Measurements from ENCODE around the gene MYL3.
"Not testable (repeated sequence)": the region's sequence is repeated elsewhere in the genome, so short reads cannot be mapped to it uniquely, and the experiment has no call there.

Gene MYL3

DNA sequence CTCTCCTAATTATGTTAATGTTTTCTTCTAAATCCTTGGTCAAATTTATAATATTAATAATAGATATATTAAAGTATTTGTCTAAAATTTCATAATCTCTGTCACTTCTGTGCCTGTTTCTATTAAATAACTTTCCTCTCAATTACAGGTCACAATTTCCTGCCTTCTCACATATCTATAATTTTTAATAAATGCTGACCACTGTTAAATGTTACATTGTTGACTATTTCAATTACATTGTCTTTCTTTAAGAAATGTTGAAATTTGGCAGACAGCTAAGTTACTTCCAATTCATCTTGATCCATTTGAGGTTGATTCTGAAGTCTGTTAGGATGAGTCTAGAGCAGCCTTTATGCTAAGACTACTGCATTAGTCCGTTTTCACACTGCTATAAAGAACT lies 41.7 kb downstream of the MYL3 start:
- DNase-seq, result no peak

DNA sequence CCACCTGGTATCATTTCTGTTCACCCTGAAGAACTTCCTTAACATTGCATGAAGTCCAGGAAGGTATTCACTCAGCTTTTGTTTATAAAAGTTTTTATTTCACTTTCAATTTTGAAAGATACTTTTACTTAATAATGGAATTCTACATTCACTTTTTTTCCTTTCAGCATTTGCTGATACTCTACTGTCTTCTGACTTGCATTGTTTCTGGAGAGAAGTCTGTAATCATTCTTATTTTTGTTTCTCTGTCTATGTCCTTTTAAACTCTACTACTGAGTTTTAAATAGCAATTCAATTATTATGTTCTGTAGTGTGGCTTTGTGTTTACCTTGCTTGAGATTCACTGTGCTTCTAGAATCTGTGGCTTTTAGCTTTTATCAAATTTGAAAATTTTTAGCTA lies 42.4 kb downstream of the MYL3 start:
- DNase-seq, result no peak

DNA sequence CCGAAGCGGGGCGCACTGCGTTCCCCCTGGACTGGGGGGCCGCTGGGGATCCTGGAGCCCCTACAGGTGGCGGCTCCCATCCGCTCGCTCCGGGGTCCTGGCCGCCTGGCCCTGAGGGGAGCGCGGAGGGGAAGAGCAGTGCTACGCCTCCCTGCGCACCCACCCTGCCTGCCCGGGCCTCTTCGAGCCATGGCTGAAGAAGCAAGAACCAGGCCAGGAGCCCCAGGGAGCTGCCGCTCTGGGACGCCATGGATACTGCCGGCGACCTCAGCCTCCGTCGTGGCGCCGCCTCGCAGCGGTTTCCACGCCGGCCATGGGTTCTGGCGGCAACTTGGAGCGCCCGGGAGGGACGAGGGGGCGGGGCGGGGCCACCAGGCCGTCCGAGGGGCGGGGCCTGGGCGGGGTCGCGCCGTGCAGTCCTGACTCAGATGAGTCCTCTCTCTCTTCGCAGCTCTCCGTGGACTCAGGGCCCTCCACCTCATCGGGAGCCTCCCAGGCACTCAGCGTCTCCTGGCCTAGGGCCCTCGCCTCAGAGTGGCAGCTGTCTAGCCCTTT lies 50.9 kb downstream of the MYL3 start:
- DNase-seq, result peak; percentile 79

DNA sequence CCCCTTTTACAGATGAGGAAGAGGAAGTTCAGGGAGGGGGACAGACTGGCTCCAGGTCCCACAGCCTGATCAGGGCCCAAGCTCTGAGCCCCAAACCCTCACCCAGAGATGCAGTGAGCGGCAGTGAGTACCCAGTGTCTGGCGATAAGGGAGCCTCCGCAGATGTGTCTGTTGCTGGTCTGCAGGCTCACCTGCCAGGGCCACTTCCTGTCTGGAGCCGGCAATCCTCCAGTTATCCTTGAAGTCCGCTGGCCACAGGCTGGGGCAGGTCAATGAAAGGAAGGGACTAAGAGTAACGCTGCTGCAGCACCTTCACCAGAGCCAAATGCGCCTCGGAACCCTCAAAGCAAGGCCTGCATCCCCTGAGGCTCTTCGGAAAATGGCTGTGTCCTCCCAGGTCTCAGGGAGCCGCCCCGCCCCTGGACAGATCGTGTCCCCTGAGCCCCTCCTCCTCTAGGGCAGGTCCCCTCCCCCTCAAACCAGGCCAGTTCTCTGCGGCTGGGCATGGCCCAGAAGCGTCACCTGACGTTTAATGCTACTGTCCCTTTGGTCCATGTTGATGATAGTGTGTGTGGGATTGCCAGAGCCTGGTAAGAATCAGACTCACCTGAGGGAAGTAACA lies 51.5 kb downstream of the MYL3 start:
- no peak for DNase-seq

DNA sequence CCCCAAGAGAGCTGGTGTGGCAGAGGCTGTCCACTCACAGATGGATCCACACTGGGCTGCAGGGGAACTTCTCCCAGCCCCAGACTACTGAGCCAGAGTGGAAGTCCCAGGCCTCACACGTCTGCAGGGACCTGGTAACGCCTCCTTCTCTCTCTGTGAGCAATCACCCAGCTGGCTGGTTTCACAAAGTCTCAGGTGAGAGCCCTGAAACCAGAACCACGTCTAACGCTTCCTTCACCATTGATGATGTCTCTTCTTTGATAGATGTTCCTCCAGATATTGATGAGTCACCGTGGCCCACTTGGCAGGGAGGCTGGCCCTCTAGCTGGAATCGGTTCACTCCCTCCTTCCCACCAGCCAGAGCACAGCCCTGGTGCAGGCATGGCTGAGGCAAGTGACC lies 54.5 kb downstream of the MYL3 start:
- not testable (repeated sequence) for DNase-seq
